SU-DHL-6 (cell line): ENCODE data around the gene GNAS.

Experiments used
- H2AFZ ChIP-seq: fragments of 200-600 bp; sonication (generic); 2 replicates; pipeline ENCODE4 v1.6.1; 2014; ENCODE audit warnings: low read depth, mild to moderate bottlenecking, moderate library complexity, mixed read lengths, antibody characterized with exemption, low read length; ENCODE audit not compliant: severe bottlenecking
- H3F3A ChIP-seq: fragments of 200-600 bp; shearing (Covaris generic); 2 replicates; pipeline ENCODE4 v1.6.0; 2016; ENCODE audit warnings: antibody characterized with exemption, mild to moderate bottlenecking; ENCODE audit not compliant: insufficient read depth
- H3K27ac ChIP-seq: fragments of 200-600 bp; sonication (generic); 2 replicates; pipeline ENCODE4 v1.5.1; 2016; ENCODE audit warnings: low read depth, mild to moderate bottlenecking, low read length, moderate library complexity, mixed read lengths
- H3K27me3 ChIP-seq: fragments of 200-600 bp; sonication (generic), shearing (Covaris generic); 2 replicates; pipeline ENCODE4 v1.6.0; 2014; ENCODE audit warnings: mild to moderate bottlenecking, low read length
- H3K36me3 ChIP-seq: fragments of 200-600 bp; sonication (generic); 2 replicates; pipeline ENCODE4 v1.6.1; 2014; ENCODE audit warnings: mild to moderate bottlenecking, low read length, mixed read lengths
- H3K4me2 ChIP-seq: fragments of 300-600, 200-600 bp; shearing (Covaris generic), sonication (generic); 2 replicates; pipeline ENCODE4 v1.6.0; 2014; ENCODE audit warnings: low read length, low read depth, mild to moderate bottlenecking; ENCODE audit not compliant: poor library complexity, severe bottlenecking
- H3K4me3 ChIP-seq: fragments of 200-600 bp; sonication (generic); 2 replicates; pipeline ENCODE4 v1.5.1; 2014; ENCODE audit warnings: antibody characterized with exemption, low read length, mild to moderate bottlenecking, mixed read lengths; ENCODE audit not compliant: insufficient read depth, poor library complexity, severe bottlenecking
- H3K79me2 ChIP-seq: fragments of 200-600 bp; sonication (generic); 2 replicates; pipeline ENCODE4 v1.6.1; 2014; ENCODE audit warnings: mild to moderate bottlenecking, low read length, moderate library complexity; ENCODE audit not compliant: insufficient read depth
- H3K9ac ChIP-seq: fragments of 200-600 bp; sonication (generic); 2 replicates; pipeline ENCODE4 v1.7.0; 2014; ENCODE audit warnings: mild to moderate bottlenecking, low read length
- H3K9me2 ChIP-seq: fragments of 200-600 bp; sonication (generic); replicated peaks from 2 replicates; pipeline ENCODE4 v1.6.1; 2014; ENCODE audit warnings: low read length; ENCODE audit not compliant: insufficient read depth
- H3K9me3 ChIP-seq: fragments of 200-600 bp; sonication (generic); 2 replicates; pipeline ENCODE4 v1.6.1; 2014; ENCODE audit warnings: low read length, mixed read lengths; ENCODE audit not compliant: insufficient read depth
- H4K20me1 ChIP-seq: fragments of 200-600 bp; sonication (generic); 2 replicates; pipeline ENCODE4 v1.6.1; 2014; ENCODE audit warnings: low read depth, mild to moderate bottlenecking, antibody characterized with exemption, low read length, moderate library complexity, mixed read lengths
- EZH2phosphoT487 ChIP-seq: fragments of 200-600 bp; sonication (generic), shearing (Covaris generic); conservative IDR thresholded peaks from 2 replicates; pipeline ENCODE4 v1.6.1; 2018; ENCODE audit warnings: mild to moderate bottlenecking, antibody characterized with exemption, low read length, moderate library complexity, mixed read lengths
- TF ChIP-seq, protein P1 (sequence below): fragments of 200-600 bp; sonication (generic); IDR thresholded peaks from one replicate; pipeline ENCODE4 v1.5.1; 2017; ENCODE audit warnings: antibody characterized with exemption, mild to moderate bottlenecking, low read length, moderate library complexity; ENCODE audit not compliant: insufficient read depth, poor library complexity, severe bottlenecking

Gene GNAS

DNA sequence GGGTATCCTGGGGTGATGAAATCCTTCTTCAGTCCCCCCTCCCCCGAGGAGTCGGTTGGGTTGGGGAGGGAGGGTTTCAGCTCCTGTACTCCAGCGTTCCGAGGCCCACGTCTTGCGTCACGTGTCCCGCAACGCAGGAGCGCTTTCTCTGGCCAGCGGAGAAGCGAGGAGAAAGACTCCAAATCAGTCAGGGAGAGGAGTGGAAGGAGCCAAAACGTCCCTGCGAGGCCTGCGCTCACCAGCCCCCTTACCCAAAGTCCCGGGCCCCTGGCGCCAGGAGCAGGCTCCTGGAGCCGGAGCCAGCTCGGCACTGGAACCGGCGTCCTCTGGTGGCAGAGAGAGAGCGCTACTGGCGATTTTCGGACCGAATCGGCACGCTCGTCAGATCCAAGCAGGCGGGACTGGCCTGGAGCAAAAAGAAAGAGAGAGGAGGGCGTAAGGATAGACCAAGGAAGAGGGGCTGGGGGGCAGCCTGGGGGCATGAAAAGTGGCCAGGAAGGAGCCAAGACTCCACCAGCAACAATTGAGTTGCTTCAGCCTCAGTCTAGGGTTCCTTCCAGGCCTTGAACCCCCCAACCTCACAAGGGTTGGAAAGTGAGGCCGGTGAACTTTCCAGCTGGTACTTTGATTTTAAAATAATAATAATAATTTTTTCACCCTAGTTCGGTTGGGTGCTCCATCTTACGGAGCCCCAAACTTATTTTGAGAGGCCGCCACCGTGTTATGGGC, at the start of gene GNAS:
Gene GNAS, plus strand, starts transcription at position 174 of the 729 bp plus-strand sequence.
- H4K20me1 ChIP-seq = no peaks in the 10 kb centered on the region
- no peak for TF ChIP-seq EZH2phosphoT487
- TF ChIP-seq, protein P1, sequence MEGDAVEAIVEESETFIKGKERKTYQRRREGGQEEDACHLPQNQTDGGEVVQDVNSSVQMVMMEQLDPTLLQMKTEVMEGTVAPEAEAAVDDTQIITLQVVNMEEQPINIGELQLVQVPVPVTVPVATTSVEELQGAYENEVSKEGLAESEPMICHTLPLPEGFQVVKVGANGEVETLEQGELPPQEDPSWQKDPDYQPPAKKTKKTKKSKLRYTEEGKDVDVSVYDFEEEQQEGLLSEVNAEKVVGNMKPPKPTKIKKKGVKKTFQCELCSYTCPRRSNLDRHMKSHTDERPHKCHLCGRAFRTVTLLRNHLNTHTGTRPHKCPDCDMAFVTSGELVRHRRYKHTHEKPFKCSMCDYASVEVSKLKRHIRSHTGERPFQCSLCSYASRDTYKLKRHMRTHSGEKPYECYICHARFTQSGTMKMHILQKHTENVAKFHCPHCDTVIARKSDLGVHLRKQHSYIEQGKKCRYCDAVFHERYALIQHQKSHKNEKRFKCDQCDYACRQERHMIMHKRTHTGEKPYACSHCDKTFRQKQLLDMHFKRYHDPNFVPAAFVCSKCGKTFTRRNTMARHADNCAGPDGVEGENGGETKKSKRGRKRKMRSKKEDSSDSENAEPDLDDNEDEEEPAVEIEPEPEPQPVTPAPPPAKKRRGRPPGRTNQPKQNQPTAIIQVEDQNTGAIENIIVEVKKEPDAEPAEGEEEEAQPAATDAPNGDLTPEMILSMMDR = peak; percentile 41
- no peaks in the 10 kb centered on the region for H3K36me3 ChIP-seq
- peak within 1 kb of the TSS; percentile 68; the same call in 1 of the 2 replicates for H3K9ac ChIP-seq
- H3K4me2 ChIP-seq = peak within 1 kb of the TSS; percentile 72
- H3K4me3 ChIP-seq = peak within 1 kb of the TSS; percentile 68
- H3F3A ChIP-seq = no peaks in the 10 kb centered on the region
- peaks cover 26% of the 10 kb centered on the region for H3K79me2 ChIP-seq
- no peaks in the 10 kb centered on the region for H3K9me3 ChIP-seq
- no peaks in the 10 kb centered on the region for H3K9me2 ChIP-seq
- no peaks in the 10 kb centered on the region for H3K27me3 ChIP-seq
- no peak within 1 kb of the TSS for H3K27ac ChIP-seq
- H2AFZ ChIP-seq = peak within 1 kb of the TSS; percentile 79

DNA sequence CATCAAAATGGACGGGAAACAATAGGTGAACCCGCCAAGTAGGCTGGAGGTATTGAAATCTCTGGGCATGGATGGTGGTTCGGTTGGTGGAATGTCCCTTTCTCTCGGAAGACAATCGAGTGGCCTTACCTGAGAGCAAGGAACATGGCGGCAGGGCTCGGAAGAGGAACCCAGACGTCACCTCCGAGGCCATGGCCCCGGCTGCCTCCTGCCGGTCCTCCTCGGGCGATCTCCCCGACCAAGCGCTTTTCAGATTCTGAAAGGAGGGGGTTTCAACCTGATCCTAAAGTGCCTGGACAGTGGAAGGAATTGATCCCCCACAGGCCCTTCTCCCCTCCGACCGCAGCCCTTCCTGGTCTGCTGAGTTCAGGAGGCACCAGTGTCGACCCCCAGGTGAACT, 49.0 kb upstream of the GNAS start:
- no peaks in the 10 kb centered on the region for H3K9me3 ChIP-seq
- no peaks in the 10 kb centered on the region for H4K20me1 ChIP-seq
- H2AFZ ChIP-seq = no peak overlapping the region
- H3K79me2 ChIP-seq = no peaks in the 10 kb centered on the region
- H3K9me2 ChIP-seq = no peaks in the 10 kb centered on the region
- TF ChIP-seq, protein P1 = no peak
- no peak for TF ChIP-seq EZH2phosphoT487
- no peak overlapping the region for H3K9ac ChIP-seq
- H3K4me2 ChIP-seq = no peak overlapping the region
- H3K27ac ChIP-seq = no peak overlapping the region
- H3K36me3 ChIP-seq = no peaks in the 10 kb centered on the region
- no peaks in the 10 kb centered on the region for H3K27me3 ChIP-seq
- H3F3A ChIP-seq = no peaks in the 10 kb centered on the region
- H3K4me3 ChIP-seq = no peak overlapping the region

DNA sequence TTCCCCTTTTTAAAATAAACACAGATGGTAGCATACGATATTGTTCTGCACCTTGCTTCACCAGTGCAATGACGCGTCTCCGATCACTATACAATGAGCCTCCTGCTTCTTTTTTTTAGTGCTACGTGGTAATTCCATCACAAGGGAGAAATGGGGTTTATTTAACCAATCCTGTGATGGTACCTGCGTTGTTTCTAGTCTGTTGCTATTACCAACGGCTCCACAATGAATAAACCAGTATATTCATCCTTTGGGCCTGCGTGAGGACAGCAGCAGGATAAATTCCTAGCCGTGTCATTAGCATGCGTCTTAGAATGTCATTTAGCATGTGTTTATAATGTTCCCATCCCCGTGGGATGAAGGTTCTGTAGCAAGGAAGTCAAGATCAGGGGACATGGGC, 44.7 kb upstream of the GNAS start:
- H3K4me3 ChIP-seq = no peak overlapping the region
- no peaks in the 10 kb centered on the region for H3K9me3 ChIP-seq
- H3K79me2 ChIP-seq = no peaks in the 10 kb centered on the region
- H3K27ac ChIP-seq = no peak overlapping the region
- H3K36me3 ChIP-seq = no peaks in the 10 kb centered on the region
- no peak overlapping the region for H2AFZ ChIP-seq
- H3F3A ChIP-seq = no peaks in the 10 kb centered on the region
- no peaks in the 10 kb centered on the region for H4K20me1 ChIP-seq
- H3K9ac ChIP-seq = no peak overlapping the region
- no peak for TF ChIP-seq EZH2phosphoT487
- TF ChIP-seq, protein P1 = no peak
- H3K27me3 ChIP-seq = no peaks in the 10 kb centered on the region
- H3K4me2 ChIP-seq = no peak overlapping the region
- no peaks in the 10 kb centered on the region for H3K9me2 ChIP-seq
